ENCODE measurements around the gene KRT26. TPM values are rescaled to one million over a fixed set of nuclear protein-coding genes. Genes with fewer than 3 reads are reported as not detected.

The KRT26 gene
- total and polyA plus RNA-seq, 2 donors (not counting 1 experiment from before 2014, with no cell fraction given): not detected

- no peak overlapping the region for H3K9ac ChIP-seq (ENCODE audit: insufficient read depth, low read length)
- H3K9me3 ChIP-seq (ENCODE audit: control insufficient read depth, insufficient read depth, low read depth, low read length): no peaks in the 10 kb centered on the region
- H3K4me3 ChIP-seq (replicated peaks in 1 of 4; ENCODE audit: control extremely low read depth in 1 of 4, insufficient read depth in 1 of 4, low read depth in 3 of 4, low read length in 4 of 4): no peak overlapping the region
- no peaks in the 10 kb centered on the region for H4K20me1 ChIP-seq (ENCODE audit: control insufficient read depth, extremely low read depth, insufficient read depth, low read length)
- no peak for TF ChIP-seq EZH2 (IDR thresholded peaks at IDR 0.05; ENCODE audit: low read length, missing control alignments)
- no peak for TF ChIP-seq CTCF (conservative IDR thresholded peaks at IDR 0.05 in 1 of 2, IDR thresholded peaks at IDR 0.05 in 1 of 2; ENCODE audit: low read depth in 1 of 2, low read length in 2 of 2)
- H3K36me3 ChIP-seq (ENCODE audit: control insufficient read depth, insufficient read depth, low read length): no peaks in the 10 kb centered on the region
- no peak overlapping the region for H3K4me2 ChIP-seq (ENCODE audit: extremely low read depth, insufficient read depth, low read length)
- H3K79me2 ChIP-seq (ENCODE audit: control insufficient read depth, insufficient read depth, low read length): no peaks in the 10 kb centered on the region
- H2AFZ ChIP-seq (ENCODE audit: low read length): no peak overlapping the region
- H3K27me3 ChIP-seq (ENCODE audit: control insufficient read depth, insufficient read depth, low read length): peaks cover 26% of the 10 kb centered on the region
- H3K4me1 ChIP-seq (ENCODE audit: control insufficient read depth, extremely low read depth, insufficient read depth, low read length): no peaks in the 10 kb centered on the region
- H3K27ac ChIP-seq (ENCODE audit: insufficient read depth, low read length): no peak overlapping the region
- DNase-seq (ENCODE audit: low read depth in 2 of 2): peak in 1 of 2 donors; percentile 71
Measured at GRCh38 chr17:40809721-40810421, 37.9 kb upstream of the KRT26 start.

GRCh38 chr17:40806131-40806530, 34.1 kb upstream of the KRT26 start:
- H3K4me3 ChIP-seq (replicated peaks in 1 of 4; ENCODE audit: control extremely low read depth in 1 of 4, insufficient read depth in 1 of 4, low read depth in 3 of 4, low read length in 4 of 4): no peak overlapping the region
- H4K20me1 ChIP-seq (ENCODE audit: control insufficient read depth, extremely low read depth, insufficient read depth, low read length): no peaks in the 10 kb centered on the region
- H3K9ac ChIP-seq (ENCODE audit: insufficient read depth, low read length): no peak overlapping the region
- no peak for DNase-seq (ENCODE audit: low read depth in 2 of 2)
- no peaks in the 10 kb centered on the region for H3K36me3 ChIP-seq (ENCODE audit: control insufficient read depth, insufficient read depth, low read length)
- no peak overlapping the region for H2AFZ ChIP-seq (ENCODE audit: low read length)
- TF ChIP-seq CTCF (conservative IDR thresholded peaks at IDR 0.05 in 1 of 2, IDR thresholded peaks at IDR 0.05 in 1 of 2; ENCODE audit: low read depth in 1 of 2, low read length in 2 of 2) (no peak), EZH2 (IDR thresholded peaks at IDR 0.05; ENCODE audit: low read length, missing control alignments) (no peak)
- H3K4me1 ChIP-seq (ENCODE audit: control insufficient read depth, extremely low read depth, insufficient read depth, low read length): no peaks in the 10 kb centered on the region
- no peak overlapping the region for H3K4me2 ChIP-seq (ENCODE audit: extremely low read depth, insufficient read depth, low read length)
- peaks cover 34% of the 10 kb centered on the region for H3K27me3 ChIP-seq (ENCODE audit: control insufficient read depth, insufficient read depth, low read length)
- H3K9me3 ChIP-seq (ENCODE audit: control insufficient read depth, insufficient read depth, low read depth, low read length): no peaks in the 10 kb centered on the region
- H3K79me2 ChIP-seq (ENCODE audit: control insufficient read depth, insufficient read depth, low read length): no peaks in the 10 kb centered on the region
- H3K27ac ChIP-seq (ENCODE audit: insufficient read depth, low read length): no peak overlapping the region

GRCh38 chr17:40803617-40804082, 31.6 kb upstream of the KRT26 start:
- Histone ChIP-seq H3K27ac (ENCODE audit: insufficient read depth, low read length) (no peak overlapping the region), H3K9me3 (ENCODE audit: control insufficient read depth, insufficient read depth, low read depth, low read length) (no peaks in the 10 kb centered on the region), H3K9ac (ENCODE audit: insufficient read depth, low read length) (no peak overlapping the region), H3K4me2 (ENCODE audit: extremely low read depth, insufficient read depth, low read length) (no peak overlapping the region), H3K79me2 (ENCODE audit: control insufficient read depth, insufficient read depth, low read length) (no peaks in the 10 kb centered on the region), H3K4me3 (replicated peaks in 1 of 4; ENCODE audit: control extremely low read depth in 1 of 4, insufficient read depth in 1 of 4, low read depth in 3 of 4, low read length in 4 of 4) (no peak overlapping the region), H3K36me3 (ENCODE audit: control insufficient read depth, insufficient read depth, low read length) (no peaks in the 10 kb centered on the region), H4K20me1 (ENCODE audit: control insufficient read depth, extremely low read depth, insufficient read depth, low read length) (no peaks in the 10 kb centered on the region), H3K27me3 (ENCODE audit: control insufficient read depth, insufficient read depth, low read length) (peaks cover 29% of the 10 kb centered on the region), H2AFZ (ENCODE audit: low read length) (no peak overlapping the region), H3K4me1 (ENCODE audit: control insufficient read depth, extremely low read depth, insufficient read depth, low read length) (no peaks in the 10 kb centered on the region)
- TF ChIP-seq CTCF (conservative IDR thresholded peaks at IDR 0.05 in 1 of 2, IDR thresholded peaks at IDR 0.05 in 1 of 2; ENCODE audit: low read depth in 1 of 2, low read length in 2 of 2): peak; percentile 89 to 91
- TF ChIP-seq EZH2 (IDR thresholded peaks at IDR 0.05; ENCODE audit: low read length, missing control alignments): no peak
- peak; percentile 52 to 64 for DNase-seq (ENCODE audit: low read depth in 2 of 2)

Data from fibroblast of lung (primary cell).